ENCODE results near the gene FAM20A. TPM values are rescaled to one million over a fixed set of nuclear protein-coding genes. Genes with fewer than 3 reads are reported as not detected.

Gene FAM20A
- polyA plus RNA-seq, 1 donor (not counting 4 experiments of a cell fraction or from before 2014, with no cell fraction given): not detected

DNA sequence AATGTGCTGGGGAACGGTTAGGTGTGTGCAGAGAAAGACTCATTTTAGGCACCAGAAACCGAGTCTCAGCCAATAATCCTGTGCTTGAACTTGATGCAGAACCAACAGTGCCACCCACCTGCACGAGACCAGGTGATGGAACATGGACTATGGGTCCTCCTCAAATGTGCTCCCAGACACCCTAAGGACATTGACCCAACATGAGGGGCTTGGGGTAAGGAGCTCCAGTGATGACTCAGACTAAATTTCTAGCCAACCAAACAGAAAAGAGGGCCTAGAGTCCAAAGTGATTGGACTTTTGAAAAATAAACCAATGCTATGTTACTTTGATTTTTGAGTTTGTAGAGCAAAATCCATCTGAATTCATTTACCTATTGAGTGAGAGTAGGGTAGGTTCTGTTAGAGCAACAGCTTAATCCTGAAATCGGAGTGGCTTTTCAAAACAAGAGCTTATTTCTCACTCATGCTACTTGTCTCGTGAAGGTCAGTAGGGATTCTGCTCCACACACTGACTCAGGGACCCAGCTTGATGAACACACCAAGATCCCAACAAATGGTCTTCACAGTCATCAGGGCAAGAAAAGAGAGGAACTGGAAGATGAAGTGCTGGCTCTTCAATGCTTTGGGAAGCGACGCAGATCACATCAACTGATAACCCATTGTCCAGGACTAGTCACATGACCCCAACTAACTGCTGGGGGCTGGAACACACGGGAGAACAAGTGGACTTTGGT is 21.8 kb downstream of the FAM20A start:
- no peak overlapping the region for H3K9ac ChIP-seq (ENCODE audit: control insufficient read depth, extremely low read depth, insufficient read depth, low read length)
- no peaks in the 10 kb centered on the region for H3K27me3 ChIP-seq (ENCODE audit: control insufficient read depth, extremely low read depth, insufficient read depth, low read length)
- H3K79me2 ChIP-seq (ENCODE audit: control insufficient read depth, insufficient read depth, low read length): no peaks in the 10 kb centered on the region
- no peaks in the 10 kb centered on the region for H3K9me1 ChIP-seq (ENCODE audit: control insufficient read depth, extremely low read depth, insufficient read depth, low read length)
- H3K9me3 ChIP-seq (ENCODE audit: control insufficient read depth, low read depth, low read length): no peaks in the 10 kb centered on the region
- H3K36me3 ChIP-seq (ENCODE audit: control insufficient read depth in 2 of 2, extremely low read depth in 1 of 2, insufficient read depth in 2 of 2, low read length in 2 of 2): no peaks in the 10 kb centered on the region
- H3K4me2 ChIP-seq (ENCODE audit: control insufficient read depth, extremely low read depth, insufficient read depth, low read depth, low read length): no peak overlapping the region
- no peaks in the 10 kb centered on the region for H4K20me1 ChIP-seq (ENCODE audit: control insufficient read depth, extremely low read depth, insufficient read depth, low read length)
- H2AFZ ChIP-seq (ENCODE audit: control insufficient read depth, low read length): no peak overlapping the region
- FAIRE-seq (no peak), DNase-seq (ENCODE audit: low read depth, low spot score) (no peak)
- no peak overlapping the region for H3K4me3 ChIP-seq (ENCODE audit: control insufficient read depth in 2 of 3, extremely low read depth in 1 of 3, insufficient read depth in 2 of 3, low read depth in 1 of 3, low read length in 3 of 3)
- dilution Hi-C loops (cut with MboI; ENCODE audit: extremely low pct_ligation_motif_present, low sequenced_read_pairs): no loop called here
- no peaks in the 10 kb centered on the region for H3K4me1 ChIP-seq (ENCODE audit: control insufficient read depth, extremely low read depth, insufficient read depth, low read length)
- no peak overlapping the region for H3K27ac ChIP-seq (ENCODE audit: control insufficient read depth, insufficient read depth, low read length)
- TF ChIP-seq EZH2 (IDR thresholded peaks at IDR 0.05; ENCODE audit: low read length): no peak
- TF ChIP-seq, protein P1, sequence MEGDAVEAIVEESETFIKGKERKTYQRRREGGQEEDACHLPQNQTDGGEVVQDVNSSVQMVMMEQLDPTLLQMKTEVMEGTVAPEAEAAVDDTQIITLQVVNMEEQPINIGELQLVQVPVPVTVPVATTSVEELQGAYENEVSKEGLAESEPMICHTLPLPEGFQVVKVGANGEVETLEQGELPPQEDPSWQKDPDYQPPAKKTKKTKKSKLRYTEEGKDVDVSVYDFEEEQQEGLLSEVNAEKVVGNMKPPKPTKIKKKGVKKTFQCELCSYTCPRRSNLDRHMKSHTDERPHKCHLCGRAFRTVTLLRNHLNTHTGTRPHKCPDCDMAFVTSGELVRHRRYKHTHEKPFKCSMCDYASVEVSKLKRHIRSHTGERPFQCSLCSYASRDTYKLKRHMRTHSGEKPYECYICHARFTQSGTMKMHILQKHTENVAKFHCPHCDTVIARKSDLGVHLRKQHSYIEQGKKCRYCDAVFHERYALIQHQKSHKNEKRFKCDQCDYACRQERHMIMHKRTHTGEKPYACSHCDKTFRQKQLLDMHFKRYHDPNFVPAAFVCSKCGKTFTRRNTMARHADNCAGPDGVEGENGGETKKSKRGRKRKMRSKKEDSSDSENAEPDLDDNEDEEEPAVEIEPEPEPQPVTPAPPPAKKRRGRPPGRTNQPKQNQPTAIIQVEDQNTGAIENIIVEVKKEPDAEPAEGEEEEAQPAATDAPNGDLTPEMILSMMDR (optimal IDR thresholded peaks at IDR 0.05 in 1 of 3, IDR thresholded peaks at IDR 0.05 in 1 of 3, conservative IDR thresholded peaks at IDR 0.05 in 1 of 3; ENCODE audit: extremely low read depth in 1 of 3, insufficient read depth in 2 of 3, low read length in 3 of 3): no peak

DNA sequence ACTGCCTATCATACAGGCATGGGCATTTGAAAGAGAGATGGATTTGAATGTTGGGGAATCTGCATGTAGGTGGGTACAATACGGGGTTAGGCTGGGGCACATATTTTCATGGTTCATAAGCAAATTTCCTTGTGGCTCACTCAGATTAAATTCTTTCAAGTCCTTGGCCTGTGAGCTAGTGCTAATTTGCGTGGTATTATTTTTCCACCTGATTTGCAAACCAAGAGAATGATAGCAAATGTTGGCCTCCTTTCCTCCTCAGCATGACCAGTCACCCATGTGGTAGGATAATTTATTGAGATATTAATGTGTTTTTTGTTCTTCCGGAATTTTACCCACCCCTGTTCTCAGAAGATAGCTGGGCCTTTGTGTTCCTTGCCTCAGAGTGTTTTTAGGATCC is 22.9 kb downstream of the FAM20A start:
- Histone ChIP-seq H4K20me1 (ENCODE audit: control insufficient read depth, extremely low read depth, insufficient read depth, low read length) (no peaks in the 10 kb centered on the region), H3K9me3 (ENCODE audit: control insufficient read depth, low read depth, low read length) (no peaks in the 10 kb centered on the region), H3K79me2 (ENCODE audit: control insufficient read depth, insufficient read depth, low read length) (no peaks in the 10 kb centered on the region), H3K4me1 (ENCODE audit: control insufficient read depth, extremely low read depth, insufficient read depth, low read length) (no peaks in the 10 kb centered on the region), H3K9me1 (ENCODE audit: control insufficient read depth, extremely low read depth, insufficient read depth, low read length) (no peaks in the 10 kb centered on the region), H3K4me2 (ENCODE audit: control insufficient read depth, extremely low read depth, insufficient read depth, low read depth, low read length) (no peak overlapping the region), H3K27me3 (ENCODE audit: control insufficient read depth, extremely low read depth, insufficient read depth, low read length) (no peaks in the 10 kb centered on the region), H3K9ac (ENCODE audit: control insufficient read depth, extremely low read depth, insufficient read depth, low read length) (no peak overlapping the region), H3K27ac (ENCODE audit: control insufficient read depth, insufficient read depth, low read length) (no peak overlapping the region), H3K36me3 (ENCODE audit: control insufficient read depth in 2 of 2, extremely low read depth in 1 of 2, insufficient read depth in 2 of 2, low read length in 2 of 2) (no peaks in the 10 kb centered on the region), H3K4me3 (ENCODE audit: control insufficient read depth in 2 of 3, extremely low read depth in 1 of 3, insufficient read depth in 2 of 3, low read depth in 1 of 3, low read length in 3 of 3) (no peak overlapping the region), H2AFZ (ENCODE audit: control insufficient read depth, low read length) (no peak overlapping the region)
- TF ChIP-seq EZH2 (IDR thresholded peaks at IDR 0.05; ENCODE audit: low read length): no peak
- TF ChIP-seq, protein P1 (optimal IDR thresholded peaks at IDR 0.05 in 1 of 3, IDR thresholded peaks at IDR 0.05 in 1 of 3, conservative IDR thresholded peaks at IDR 0.05 in 1 of 3; ENCODE audit: extremely low read depth in 1 of 3, insufficient read depth in 2 of 3, low read length in 3 of 3): no peak
- no peak for FAIRE-seq
- no peak for DNase-seq (ENCODE audit: low read depth, low spot score)
- dilution Hi-C loops (cut with MboI; ENCODE audit: extremely low pct_ligation_motif_present, low sequenced_read_pairs): no loop called here

Data from keratinocyte (primary cell).